HG03175 (cell line): ENCODE data around the gene KRTAP9-3.
"Not testable (repeated sequence)": the region's sequence is repeated elsewhere in the genome, so short reads cannot be mapped to it uniquely, and the experiment has no call there.

Source experiments
- ATAC-seq: cut with Tn5 transposase; IDR thresholded peaks from one replicate; pipeline ENCODE4 v1.9.1; 2021; ENCODE audit warnings: mild to moderate bottlenecking, moderate library complexity; ENCODE audit not compliant: unreplicated experiment

Gene KRTAP9-3

GRCh38 chr17:41249637-41250240 lies 17.5 kb downstream of the KRTAP9-3 start, which contains the start of gene KRTAP9-4:
Gene KRTAP9-4 (plus strand): TSS chr17:41249687. CDS start chr17:41249721, 34 bp downstream.
- not testable (repeated sequence) for ATAC-seq

- ATAC-seq: no peak
Observed at GRCh38 chr17:41251261-41251660, 19.0 kb downstream of the KRTAP9-3 start.

- no peak for ATAC-seq
Observed at GRCh38 chr17:41254861-41255260, 22.6 kb downstream of the KRTAP9-3 start.

GRCh38 chr17:41255381-41256290 lies 23.4 kb downstream of the KRTAP9-3 start, which contains the start of gene KRTAP9-9:
Gene KRTAP9-9 (plus strand): TSS chr17:41255384.
- not testable (repeated sequence) for ATAC-seq

- ATAC-seq: no peak
Observed at GRCh38 chr17:41256291-41256685, 24.0 kb downstream of the KRTAP9-3 start.

GRCh38 chr17:41258406-41258805 lies 26.2 kb downstream of the KRTAP9-3 start:
- ATAC-seq: no peak

- no peak for ATAC-seq
Observed at GRCh38 chr17:41263212-41263611, 31.0 kb downstream of the KRTAP9-3 start.

GRCh38 chr17:41264599-41264998 lies 32.4 kb downstream of the KRTAP9-3 start:
- ATAC-seq: no peak

- ATAC-seq: no peak
Observed at GRCh38 chr17:41265078-41265477, 32.8 kb downstream of the KRTAP9-3 start, which contains the start of gene KRTAP9-6. Gene KRTAP9-6 (plus strand): TSS chr17:41265378. CDS start chr17:41265378, 0 bp downstream.

- no peak for ATAC-seq
Observed at GRCh38 chr17:41267711-41268110, 35.5 kb downstream of the KRTAP9-3 start.

- not testable (repeated sequence) for ATAC-seq
Observed at GRCh38 chr17:41271323-41271722, 39.1 kb downstream of the KRTAP9-3 start.

GRCh38 chr17:41271858-41272257 lies 39.6 kb downstream of the KRTAP9-3 start:
- ATAC-seq: no peak

- ATAC-seq: not testable (repeated sequence)
Observed at GRCh38 chr17:41275648-41276190, 43.5 kb downstream of the KRTAP9-3 start, which contains the start of gene KRTAP9-7. Gene KRTAP9-7 (plus strand): TSS chr17:41275698. CDS start chr17:41275698, 0 bp downstream.

- ATAC-seq: no peak
Observed at GRCh38 chr17:41278176-41278955, 46.1 kb downstream of the KRTAP9-3 start.
